RWPE1 (cell line): ENCODE results near the gene MICU1.
A peak's percentile ranks its signal among the peaks of the same experiment; 100 is the strongest.

Experiments used
- CTCF ChIA-PET: fragments of 350-600 bp; sonication (Branson Sonifier 250); formaldehyde crosslinking; extraction: SDS; loops from one replicate; lab custom pipeline; 2021; lab: Yijun Ruan, JAX
- POLR2A ChIA-PET: fragments of 400-600 bp; formaldehyde crosslinking; extraction: SDS; loops from one replicate; lab custom pipeline; 2020; ENCODE audit warnings: antibody characterized with exemption; ENCODE audit not compliant: low non-redundant PET; lab: Yijun Ruan, JAX
- DNase-seq: peaks from one replicate; pipeline ENCODE4 v3.0.0; 2012; ENCODE audit warnings: low spot score
- H3K27ac ChIP-seq: fragments of 450-650 bp; 2 replicates; pipeline ENCODE4 v1.5.1; 2017
- TF ChIP-seq, protein P1 (sequence below): fragments of 450-650 bp; conservative IDR thresholded peaks from 2 replicates; pipeline ENCODE4 v1.5.1; 2017; ENCODE audit warnings: low read depth, mild to moderate bottlenecking

The MICU1 gene

DNA sequence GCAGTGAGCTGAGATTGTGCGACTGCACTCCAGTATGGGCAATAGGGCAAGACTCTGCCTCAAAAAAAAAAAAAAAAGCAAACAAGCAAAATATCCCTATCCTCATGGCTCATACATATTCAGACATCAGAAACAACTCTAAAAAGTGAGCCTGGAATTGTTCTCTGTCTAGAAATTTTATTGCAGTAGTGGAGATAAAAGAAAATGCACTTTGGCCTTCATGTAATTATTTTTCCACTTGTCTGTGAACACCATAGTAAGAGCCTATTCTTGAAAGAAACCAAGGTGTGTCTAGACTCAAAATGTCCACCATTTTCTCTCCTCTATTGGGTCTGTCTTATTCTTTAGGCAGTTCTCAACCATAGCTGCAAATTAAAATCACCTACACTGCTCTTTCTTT, 35.6 kb upstream of the MICU1 start:
- TF ChIP-seq, protein P1, sequence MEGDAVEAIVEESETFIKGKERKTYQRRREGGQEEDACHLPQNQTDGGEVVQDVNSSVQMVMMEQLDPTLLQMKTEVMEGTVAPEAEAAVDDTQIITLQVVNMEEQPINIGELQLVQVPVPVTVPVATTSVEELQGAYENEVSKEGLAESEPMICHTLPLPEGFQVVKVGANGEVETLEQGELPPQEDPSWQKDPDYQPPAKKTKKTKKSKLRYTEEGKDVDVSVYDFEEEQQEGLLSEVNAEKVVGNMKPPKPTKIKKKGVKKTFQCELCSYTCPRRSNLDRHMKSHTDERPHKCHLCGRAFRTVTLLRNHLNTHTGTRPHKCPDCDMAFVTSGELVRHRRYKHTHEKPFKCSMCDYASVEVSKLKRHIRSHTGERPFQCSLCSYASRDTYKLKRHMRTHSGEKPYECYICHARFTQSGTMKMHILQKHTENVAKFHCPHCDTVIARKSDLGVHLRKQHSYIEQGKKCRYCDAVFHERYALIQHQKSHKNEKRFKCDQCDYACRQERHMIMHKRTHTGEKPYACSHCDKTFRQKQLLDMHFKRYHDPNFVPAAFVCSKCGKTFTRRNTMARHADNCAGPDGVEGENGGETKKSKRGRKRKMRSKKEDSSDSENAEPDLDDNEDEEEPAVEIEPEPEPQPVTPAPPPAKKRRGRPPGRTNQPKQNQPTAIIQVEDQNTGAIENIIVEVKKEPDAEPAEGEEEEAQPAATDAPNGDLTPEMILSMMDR, result no peak
- POLR2A ChIA-PET, result no interaction called here
- no peak for DNase-seq
- CTCF ChIA-PET, result no interaction called here
- H3K27ac ChIP-seq, result no peak overlapping the region

- TF ChIP-seq, protein P1, result no peak
- H3K27ac ChIP-seq, result no peak overlapping the region
- DNase-seq, result peak; percentile 23
- POLR2A ChIA-PET, result no interaction called here
- CTCF ChIA-PET, result interaction anchor here (0.6 kb wide), 3 partner anchors 14 to 746 kb away, joined by 3 to 6 read pairs (median 4); no protein-coding TSS in a partner anchor
Measured at GRCh38 chr10:72660220-72660619, 34.3 kb upstream of the MICU1 start.

GRCh38 chr10:72659694-72660093, 33.8 kb upstream of the MICU1 start:
- H3K27ac ChIP-seq, result no peak overlapping the region
- DNase-seq, result no peak
- POLR2A ChIA-PET, result no interaction called here
- TF ChIP-seq, protein P1, result no peak
- CTCF ChIA-PET, result interaction anchor here (0.6 to 0.7 kb wide), 3 partner anchors 14 to 747 kb away, joined by 3 to 4 read pairs (median 4); no protein-coding TSS in a partner anchor

GRCh38 chr10:72658696-72659400, 33.0 kb upstream of the MICU1 start:
- ChIA-PET POLR2A (interaction anchor here (0.7 kb wide), 1 partner anchor 754 kb away, joined by 9 read pairs; no protein-coding TSS in a partner anchor), CTCF (interaction anchor here (0.6 to 0.7 kb wide), 3 partner anchors 175 to 1019 kb away, joined by 3 to 4 read pairs (median 3); no protein-coding TSS in a partner anchor)
- DNase-seq, result no peak
- TF ChIP-seq, protein P1, result no peak
- H3K27ac ChIP-seq, result no peak overlapping the region

DNA sequence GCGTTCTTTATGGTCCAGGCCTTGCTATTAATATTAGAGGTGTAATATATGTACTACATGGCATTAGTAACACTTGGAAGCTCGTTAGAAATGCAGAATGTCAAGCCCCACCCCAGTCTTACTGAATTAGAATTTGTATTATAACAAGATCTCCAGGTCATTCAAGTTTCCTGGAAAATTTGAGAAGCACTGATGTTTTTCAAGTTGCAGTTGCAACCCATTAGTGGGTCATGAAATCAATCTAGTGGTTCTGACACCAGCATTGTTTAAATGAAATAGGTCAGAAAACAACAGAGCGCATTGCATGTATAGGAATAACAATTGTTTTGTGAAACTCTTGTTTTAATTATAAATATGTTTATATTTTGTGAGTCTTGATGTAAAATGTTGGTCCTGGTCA, 28.8 kb upstream of the MICU1 start:
- H3K27ac ChIP-seq, result no peak overlapping the region
- TF ChIP-seq, protein P1, result no peak
- CTCF ChIA-PET, result no interaction called here
- DNase-seq, result no peak
- POLR2A ChIA-PET, result no interaction called here

- ChIA-PET CTCF (interaction anchor here (0.6 kb wide), 1 partner anchor 235 kb away, joined by 3 read pairs; no protein-coding TSS in a partner anchor), POLR2A (no interaction called here)
- TF ChIP-seq, protein P1, result no peak
- DNase-seq, result no peak
- no peak overlapping the region for H3K27ac ChIP-seq
Measured at GRCh38 chr10:72653383-72654096, 27.7 kb upstream of the MICU1 start.
